GM19328 (cell line): Measurements from ENCODE around the gene OR2A1.
"Not testable (repeated sequence)": the region's sequence is repeated elsewhere in the genome, so short reads cannot be mapped to it uniquely, and the experiment has no call there.

Experiments
- ATAC-seq: cut with Tn5 transposase; IDR thresholded peaks from one replicate; pipeline ENCODE4 v1.9.1; 2021; ENCODE audit warnings: mild to moderate bottlenecking, moderate library complexity; ENCODE audit not compliant: unreplicated experiment

Gene OR2A1

DNA sequence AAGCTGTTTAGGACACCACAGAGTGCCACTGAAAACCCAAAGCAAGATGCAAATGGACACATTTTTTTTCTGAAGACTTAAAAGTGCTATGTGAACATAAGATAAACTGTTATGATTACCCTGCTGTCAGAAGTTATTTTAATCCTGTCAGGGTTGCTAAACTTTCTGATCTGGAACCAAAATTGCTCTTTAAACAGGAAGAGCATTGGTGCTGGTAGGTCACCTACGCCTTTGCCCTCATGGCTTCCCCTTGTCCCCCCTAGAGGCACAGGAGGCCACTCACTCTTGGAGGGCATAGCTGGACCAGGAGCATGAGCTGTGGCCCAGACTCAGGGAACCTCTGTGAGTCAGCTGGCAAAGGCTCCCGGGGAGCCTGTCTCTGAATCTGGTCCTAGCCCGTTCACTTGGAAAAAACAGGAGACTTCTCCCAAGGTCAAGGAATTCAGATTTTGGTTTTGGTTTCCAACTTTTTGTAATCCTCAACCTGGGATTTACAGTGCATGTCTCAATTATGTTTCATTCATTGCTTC is 9.5 kb downstream of the OR2A1 start:
- not testable (repeated sequence) for ATAC-seq

DNA sequence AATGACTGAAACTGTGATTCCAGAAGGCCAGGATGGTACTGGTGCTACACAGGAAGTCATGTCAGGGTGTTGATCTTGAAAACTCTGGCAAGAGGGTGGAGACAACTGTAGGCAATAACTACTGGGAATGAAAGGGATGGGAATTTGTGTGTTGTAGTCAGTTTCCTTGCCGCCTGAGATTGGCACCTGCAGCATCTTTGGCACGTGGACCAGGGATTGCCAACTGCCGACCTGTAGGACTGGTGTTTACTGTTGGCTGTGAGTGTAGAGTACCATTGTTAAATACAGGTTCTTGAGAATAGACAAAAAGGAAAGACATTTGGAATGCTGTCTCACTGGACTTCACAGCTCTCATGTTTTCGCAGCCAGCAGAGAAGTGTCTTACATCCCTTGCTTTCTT is 11.1 kb downstream of the OR2A1 start:
- ATAC-seq, result not testable (repeated sequence)

DNA sequence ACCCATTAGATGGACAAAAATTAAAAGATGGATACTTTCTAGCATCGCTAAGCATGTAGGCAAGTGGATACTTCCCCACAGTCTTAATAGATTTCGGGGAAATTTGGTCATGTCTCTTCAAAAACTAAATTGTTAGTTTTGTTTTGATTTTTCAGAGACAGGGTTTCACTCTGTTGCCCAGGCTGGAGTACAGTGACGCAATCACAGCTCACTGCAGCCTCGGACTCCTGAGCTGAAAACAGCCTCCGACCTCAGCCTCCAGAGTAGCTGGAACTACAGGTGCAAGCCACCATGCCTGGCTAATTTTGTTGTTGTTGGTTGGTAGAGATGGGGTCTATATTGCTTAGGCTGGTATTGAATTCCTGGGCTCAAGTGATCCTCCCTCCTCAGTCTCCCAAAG is 13.6 kb downstream of the OR2A1 start:
- not testable (repeated sequence) for ATAC-seq

DNA sequence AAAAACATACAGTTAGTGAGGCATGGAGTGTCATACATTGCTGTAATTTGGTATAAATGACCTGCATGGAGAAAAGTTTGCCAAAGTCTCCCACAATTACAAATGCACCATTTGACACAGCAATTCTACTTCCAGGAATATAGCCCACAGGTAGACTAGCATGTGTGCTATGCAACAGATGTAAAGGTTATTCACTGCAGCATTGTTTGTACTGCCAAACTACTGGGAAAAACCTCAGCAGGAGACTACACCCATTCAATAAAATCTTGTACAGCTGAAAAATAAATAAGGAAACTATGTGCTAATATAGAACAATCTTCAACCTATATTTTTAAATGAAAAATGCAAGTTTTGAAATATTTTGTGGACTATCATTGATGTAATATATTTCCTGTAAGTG is 17.8 kb downstream of the OR2A1 start:
- not testable (repeated sequence) for ATAC-seq

DNA sequence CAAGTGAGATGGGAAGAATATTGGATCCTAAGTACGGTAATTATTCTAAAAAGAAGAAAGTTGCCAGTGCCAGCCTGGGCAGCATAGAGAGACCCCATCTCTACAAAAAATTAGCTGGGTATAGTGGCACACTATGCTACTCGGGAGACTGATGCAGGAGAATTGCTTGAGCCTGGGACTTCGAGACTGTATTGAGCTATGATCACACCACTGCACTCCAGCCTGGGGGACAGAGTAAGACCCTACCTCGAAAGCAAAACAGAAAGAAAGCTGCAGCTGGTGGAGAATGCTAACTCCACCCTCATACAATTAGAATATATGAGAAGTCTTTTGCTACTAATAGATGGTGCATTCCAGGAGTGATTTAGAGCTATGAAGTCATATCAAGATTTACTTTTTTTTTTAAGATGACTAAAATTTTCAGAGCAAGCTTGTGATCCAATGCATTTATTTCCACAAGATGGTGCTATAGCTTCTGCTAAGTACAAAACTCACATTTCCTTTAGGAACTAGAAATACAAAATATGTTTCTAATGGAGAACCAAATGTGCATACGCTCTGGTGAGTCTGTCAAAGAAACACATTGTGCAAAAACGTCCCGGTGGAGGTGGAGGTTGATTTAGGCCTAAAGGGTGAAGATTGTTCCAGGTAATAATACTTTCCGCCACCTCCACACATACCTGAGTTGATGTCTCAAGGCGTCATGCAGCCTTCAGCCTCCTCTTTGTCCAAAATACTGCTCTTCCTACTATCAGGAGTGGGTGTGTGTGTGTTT is 19.2 kb downstream of the OR2A1 start:
- not testable (repeated sequence) for ATAC-seq

DNA sequence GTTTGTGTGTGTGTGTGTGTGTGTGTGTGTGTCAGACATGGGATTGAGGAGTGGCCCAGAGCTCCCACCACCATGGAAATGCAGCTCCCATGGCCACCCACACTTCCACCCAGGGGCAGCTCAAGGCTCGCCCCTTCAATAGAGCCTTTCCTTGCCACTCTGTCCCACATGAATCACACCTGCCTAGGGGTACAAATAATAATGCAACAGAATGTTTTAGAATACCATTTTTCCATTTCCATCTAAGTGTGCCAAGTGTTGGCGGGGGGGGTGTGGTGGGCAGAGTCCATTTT is 19.7 kb downstream of the OR2A1 start:
- not testable (repeated sequence) for ATAC-seq

DNA sequence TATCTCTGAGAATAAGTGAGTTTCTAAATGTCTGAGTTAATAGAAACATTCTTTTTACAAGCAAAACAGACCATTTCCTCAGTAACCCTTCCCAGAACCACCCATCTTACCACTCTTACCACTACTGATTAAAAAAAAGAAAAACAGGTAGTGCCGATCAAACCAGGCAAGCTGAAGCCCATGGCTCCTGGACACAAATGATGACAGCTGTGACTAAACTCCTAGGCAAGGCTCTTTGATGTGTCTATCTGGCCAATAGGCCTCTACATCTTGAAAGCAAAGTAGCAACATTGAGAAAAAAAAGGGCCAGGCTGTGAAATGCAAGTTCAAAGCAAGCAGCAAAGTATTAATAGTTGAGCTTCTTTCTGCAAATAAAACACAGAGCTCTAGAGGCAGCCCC is 36.4 kb downstream of the OR2A1 start:
- not testable (repeated sequence) for ATAC-seq

DNA sequence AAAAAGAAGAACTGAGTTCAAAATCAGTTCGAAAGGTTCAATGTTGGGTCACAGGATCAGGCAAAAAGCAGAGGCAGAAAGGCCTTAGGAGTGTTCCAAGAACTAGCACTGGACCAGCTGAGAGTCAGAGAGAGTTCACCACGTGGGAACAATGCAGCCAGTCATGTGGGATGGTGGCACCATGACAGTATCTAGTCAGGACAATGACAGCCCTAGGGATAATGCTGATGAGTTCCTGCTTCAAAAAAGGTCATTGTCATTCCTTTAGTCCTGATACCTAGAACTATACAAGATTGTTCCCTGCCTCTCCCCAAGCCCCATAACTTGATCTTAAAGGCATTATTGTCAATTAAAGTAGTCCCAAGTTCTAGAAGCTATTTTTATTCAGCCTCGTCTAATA is 39.4 kb downstream of the OR2A1 start:
- not testable (repeated sequence) for ATAC-seq

DNA sequence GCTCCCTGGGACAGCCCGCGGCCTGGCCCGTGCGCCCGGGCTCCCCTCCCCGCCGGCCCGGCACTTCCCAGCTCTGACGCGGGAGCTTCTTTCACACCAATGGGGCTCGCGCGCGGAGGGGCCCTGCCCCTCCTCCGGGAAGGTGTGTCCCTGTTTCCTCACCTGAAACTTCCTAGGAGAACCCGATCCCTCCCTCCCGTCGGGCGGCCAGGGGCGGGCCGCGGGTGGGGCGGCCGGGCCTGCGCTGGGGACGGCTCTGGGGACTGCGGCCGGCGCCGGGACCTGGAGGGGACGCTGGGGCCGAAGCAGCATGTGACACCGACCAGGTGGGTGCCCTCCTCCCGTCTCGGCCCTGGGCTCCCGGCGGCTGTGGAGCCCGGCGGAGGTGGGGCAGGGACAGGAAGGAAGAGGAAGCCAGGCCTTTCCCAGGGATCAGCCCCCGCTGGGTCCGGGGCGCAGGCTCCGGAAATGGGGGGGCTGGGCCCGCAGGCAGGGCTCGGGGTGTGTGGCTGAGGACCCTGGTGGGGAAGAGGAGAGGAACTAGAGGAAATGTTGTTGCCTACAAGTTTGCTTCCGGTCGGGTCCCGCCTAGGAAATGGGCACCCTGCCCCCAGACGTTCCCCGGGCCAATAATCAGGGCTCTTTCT is 43.1 kb downstream of the OR2A1 start, which contains the start of gene ARHGEF5:
Gene ARHGEF5 (plus strand): TSS at position 227 of the 647 bp plus-strand sequence. CDS start 7,268 bp downstream, outside the sequence.
- peak; percentile 81 for ATAC-seq

DNA sequence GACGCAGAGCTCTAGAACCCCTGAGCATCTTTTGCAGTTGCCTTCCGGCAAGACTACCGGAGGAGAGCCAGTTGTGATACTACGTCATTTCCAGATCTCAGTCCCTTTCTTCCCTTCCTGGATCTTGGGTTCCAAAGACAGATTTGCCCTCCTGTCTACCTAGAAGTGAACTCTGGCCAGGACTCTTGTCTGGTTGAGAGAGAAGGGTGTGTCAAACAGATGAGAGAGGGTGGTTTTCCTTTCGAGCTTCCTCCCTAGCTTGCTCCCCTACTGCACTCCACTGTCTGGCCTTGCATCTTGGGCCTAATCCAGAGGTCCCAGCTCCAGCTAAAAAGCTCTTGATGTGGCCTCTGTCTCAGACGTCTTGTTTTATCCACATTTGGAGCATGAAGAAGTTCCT is 44.0 kb downstream of the OR2A1 start:
- not testable (repeated sequence) for ATAC-seq

DNA sequence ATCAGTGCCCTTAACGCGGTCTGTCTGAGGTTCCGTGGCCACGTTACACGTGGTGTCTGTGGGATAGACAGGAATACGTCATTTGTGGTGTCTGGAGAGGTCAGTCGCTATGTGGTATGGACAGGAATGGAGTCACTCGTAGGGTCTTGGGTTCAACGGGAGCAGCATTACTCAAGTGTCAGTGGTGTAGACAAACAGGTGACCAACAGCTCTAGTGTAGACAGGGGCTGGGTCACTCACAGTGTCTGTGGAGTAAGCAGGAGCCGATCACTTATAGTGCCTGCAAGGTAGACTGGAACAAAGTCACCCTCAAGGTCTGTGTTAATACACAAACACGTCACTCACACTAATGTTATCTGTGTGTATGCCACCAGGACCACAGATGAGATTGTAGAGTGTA is 44.6 kb downstream of the OR2A1 start:
- not testable (repeated sequence) for ATAC-seq

DNA sequence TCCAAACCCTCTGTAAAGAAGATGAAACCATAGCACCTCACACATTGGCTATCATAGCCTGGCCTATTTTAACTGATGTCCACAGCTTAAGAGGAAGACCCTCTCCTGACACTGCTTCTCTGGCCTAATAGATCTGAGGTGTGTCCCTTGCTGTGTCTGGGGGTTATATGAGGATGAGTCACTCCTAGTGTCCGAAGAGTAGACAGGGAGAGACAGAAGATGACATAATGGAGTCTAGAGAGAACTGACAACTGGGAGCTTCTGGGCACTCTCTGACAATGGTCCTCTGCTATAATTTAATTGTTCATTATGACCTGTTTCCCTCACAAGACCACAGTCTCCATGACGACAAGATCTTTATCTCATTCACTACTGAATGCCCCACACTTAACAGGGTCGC is 49.8 kb downstream of the OR2A1 start:
- ATAC-seq, result not testable (repeated sequence)

DNA sequence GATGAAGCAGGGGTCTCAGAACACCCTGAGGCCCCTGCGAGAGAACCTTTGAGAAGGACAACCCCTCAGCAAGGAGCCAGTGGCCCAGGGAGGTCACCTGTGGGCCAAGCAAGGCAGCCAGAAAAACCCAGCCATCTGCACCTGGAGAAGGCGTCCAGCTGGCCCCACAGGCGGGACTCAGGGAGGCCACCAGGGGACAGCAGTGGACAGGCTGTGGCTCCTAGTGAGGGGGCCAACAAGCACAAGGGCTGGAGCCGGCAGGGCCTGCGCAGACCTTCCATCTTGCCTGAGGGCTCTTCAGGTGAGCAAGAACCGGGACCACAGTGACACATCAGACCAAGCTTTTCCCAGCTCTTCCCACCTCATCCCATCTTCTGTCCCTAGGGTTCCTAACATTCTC is 53.3 kb downstream of the OR2A1 start:
- ATAC-seq, result not testable (repeated sequence)

DNA sequence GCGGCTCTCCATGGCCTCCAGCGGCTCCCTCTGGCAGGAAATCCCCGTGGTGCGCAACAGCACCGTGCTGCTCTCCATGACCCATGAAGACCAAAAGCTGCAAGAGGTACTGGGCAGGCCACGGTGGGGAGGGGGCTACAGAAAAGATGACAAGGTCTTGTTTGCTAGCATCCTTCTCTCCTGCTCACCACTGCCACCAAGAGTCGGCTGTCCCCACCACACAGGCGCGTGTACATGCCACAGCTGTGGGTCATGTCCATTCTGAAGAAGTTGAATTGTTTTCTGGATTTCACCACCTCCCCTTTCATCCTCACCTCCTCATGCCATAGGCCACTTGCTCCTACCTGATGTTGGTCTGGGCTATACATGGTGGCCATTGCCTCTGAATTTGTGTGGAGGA is 55.0 kb downstream of the OR2A1 start:
- not testable (repeated sequence) for ATAC-seq

DNA sequence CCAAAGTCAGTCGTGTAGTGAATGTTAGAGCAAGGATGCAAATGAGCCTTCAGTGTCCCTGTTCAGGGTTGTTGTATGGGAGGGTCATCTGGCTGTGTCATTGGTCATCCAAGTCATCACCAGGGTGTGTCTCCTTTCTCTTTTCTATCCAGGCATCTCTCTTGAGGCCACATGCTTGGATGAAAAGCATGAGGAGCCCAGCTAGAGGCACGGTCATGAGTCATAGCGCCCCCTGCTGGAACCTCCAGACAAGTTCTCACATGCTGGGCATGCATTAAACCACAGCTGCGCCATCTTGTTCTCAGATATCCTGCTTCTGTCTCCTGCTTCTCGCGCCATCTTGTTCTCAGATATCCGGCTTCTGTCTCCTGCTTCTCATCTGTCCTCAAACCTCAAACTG is 57.0 kb downstream of the OR2A1 start:
- not testable (repeated sequence) for ATAC-seq
